ENCODE measurements around the gene SPOP. TPM values are rescaled to one million over a fixed set of nuclear protein-coding genes. Genes with fewer than 3 reads are reported as not detected.
"Not testable (repeated sequence)": the region's sequence is repeated elsewhere in the genome, so short reads cannot be mapped to it uniquely, and the experiment has no call there.

The SPOP gene
- total and polyA plus RNA-seq, 8 donors, result 14.2 to 42.3 (median 30.8) TPM

DNA sequence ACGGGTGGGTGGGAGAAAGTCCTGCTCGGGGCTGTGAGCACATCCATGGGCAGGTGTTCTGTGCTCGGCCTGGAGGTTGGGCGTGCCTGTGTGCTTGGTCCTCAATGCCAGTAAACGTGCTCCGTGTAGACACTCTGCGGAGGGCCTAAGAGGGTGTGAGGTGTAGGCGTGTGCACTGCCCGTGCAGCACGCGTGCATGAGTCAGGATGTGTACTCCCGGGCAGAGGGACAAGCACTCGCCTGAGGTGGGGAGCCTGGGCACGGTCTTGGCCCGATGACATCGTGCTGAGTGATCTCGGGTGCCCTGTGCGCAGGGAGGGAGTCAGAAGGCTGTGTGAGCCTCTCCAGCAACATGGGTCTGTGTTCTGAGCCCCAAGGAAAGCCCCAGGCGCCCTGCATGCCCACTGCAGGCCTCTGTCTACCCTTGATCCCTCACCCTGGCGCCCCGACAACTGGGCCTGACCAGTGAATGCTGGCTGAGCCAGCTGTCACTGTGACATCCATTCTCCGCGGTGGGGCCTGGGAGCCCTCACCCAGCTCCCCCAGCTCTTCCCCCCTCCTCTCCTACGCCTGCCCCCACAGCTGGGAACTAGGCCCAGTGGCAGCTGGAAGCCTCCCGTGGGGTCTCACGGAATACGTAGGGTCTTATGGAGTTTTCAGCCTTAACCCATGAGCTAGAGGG, 125.7 kb downstream of the SPOP start:
- no peak for FAIRE-seq
- Histone ChIP-seq H3K27ac (no peak overlapping the region), H3K4me1 (no peaks in the 10 kb centered on the region), H3K4me3 (no peak overlapping the region), H3K9me3 (no peaks in the 10 kb centered on the region), H3K27me3 (no peaks in the 10 kb centered on the region), H3K36me3 (no peaks in the 10 kb centered on the region)
- no peak for TF ChIP-seq CTCF (IDR thresholded peaks at IDR 0.05)
- no peak for ATAC-seq
- 78 to 79% methylated on average over 27 of the region's 27 CpGs for WGBS, 2 donors
- no peak for DNase-seq
- intact Hi-C loops (cut with DNase I), result loop anchor here in 2 of 3 donors (5.0 to 10.0 kb wide), 5 partner anchors 60 to 227 kb away; no protein-coding TSS in a partner anchor

GRCh38 chr17:49551221-49552069, 126.5 kb downstream of the SPOP start:
- FAIRE-seq, result no peak
- no peak for ATAC-seq
- DNase-seq, result no peak
- Histone ChIP-seq H3K9me3 (no peaks in the 10 kb centered on the region), H3K4me3 (no peak overlapping the region), H3K36me3 (no peaks in the 10 kb centered on the region), H3K27ac (no peak overlapping the region), H3K27me3 (no peaks in the 10 kb centered on the region), H3K4me1 (no peaks in the 10 kb centered on the region)
- TF ChIP-seq CTCF (IDR thresholded peaks at IDR 0.05), result no peak
- WGBS, 2 donors, result 76 to 86% methylated on average over 12 of the region's 12 CpGs
- intact Hi-C loops (cut with DNase I), result loop anchor here in 2 of 3 donors (5.0 to 10.0 kb wide), 5 partner anchors 59 to 227 kb away; no protein-coding TSS in a partner anchor

DNA sequence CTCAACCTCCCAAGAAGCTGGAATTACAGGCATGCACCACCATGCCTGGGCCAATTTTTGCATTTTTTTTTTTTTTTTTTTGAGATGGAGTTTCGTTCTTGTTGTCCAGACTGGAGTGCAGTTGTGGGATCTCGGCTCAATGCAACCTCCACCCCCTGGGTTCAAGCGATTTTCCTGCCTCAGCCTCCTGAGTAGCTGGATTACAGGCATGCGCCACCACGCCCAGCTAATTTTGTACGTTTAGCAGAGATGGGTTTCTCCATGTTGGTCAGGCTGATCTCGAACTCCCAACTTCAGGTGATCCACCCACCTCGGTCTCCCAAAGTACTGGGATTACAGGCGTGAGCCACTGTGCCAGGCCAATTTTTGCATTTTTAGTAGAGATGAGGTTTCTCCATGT, 127.1 kb downstream of the SPOP start:
- not testable (repeated sequence) for FAIRE-seq, ATAC-seq, H3K27ac ChIP-seq, H3K36me3 ChIP-seq, H3K4me1 ChIP-seq, H3K9me3 ChIP-seq, DNase-seq, H3K27me3 ChIP-seq, H3K4me3 ChIP-seq
- intact Hi-C loops (cut with DNase I), result loop anchor here in 2 of 3 donors (5.0 to 10.0 kb wide), 5 partner anchors 58 to 226 kb away; no protein-coding TSS in a partner anchor
- 86 to 88% methylated on average over 9 of the region's 9 CpGs for WGBS, 2 donors

- Histone ChIP-seq H3K9me3 (no peaks in the 10 kb centered on the region), H3K27ac (no peak overlapping the region), H3K4me1 (no peaks in the 10 kb centered on the region), H3K36me3 (no peaks in the 10 kb centered on the region), H3K4me3 (no peak overlapping the region), H3K27me3 (no peaks in the 10 kb centered on the region)
- DNase-seq (no peak), FAIRE-seq (no peak), ATAC-seq (no peak)
- WGBS, 2 donors, result 82 to 89% methylated on average over 20 of the region's 20 CpGs
- TF ChIP-seq CTCF (IDR thresholded peaks at IDR 0.05), result no peak
- intact Hi-C loops (cut with DNase I), result loop anchor here in 2 of 3 donors (5.0 to 10.0 kb wide), 5 partner anchors 58 to 225 kb away; no protein-coding TSS in a partner anchor
Measured at GRCh38 chr17:49549691-49550678, 127.9 kb downstream of the SPOP start.

GRCh38 chr17:49549311-49549605, 128.6 kb downstream of the SPOP start:
- Histone ChIP-seq H3K4me1 (no peaks in the 10 kb centered on the region), H3K36me3 (no peaks in the 10 kb centered on the region), H3K27me3 (no peaks in the 10 kb centered on the region), H3K9me3 (no peaks in the 10 kb centered on the region), H3K4me3 (no peak overlapping the region), H3K27ac (no peak overlapping the region)
- intact Hi-C loops (cut with DNase I), result no loop called here
- no peak for TF ChIP-seq CTCF (IDR thresholded peaks at IDR 0.05)
- no peak for ATAC-seq
- no peak for FAIRE-seq
- 85 to 91% methylated on average over 6 of the region's 6 CpGs for WGBS, 2 donors
- DNase-seq, result peak in 1 of 6 donors; percentile 44
